SHP77 treated with DMSO at 0.1 percent for 48 hours (cell line): ENCODE measurements around the gene IGSF9.
"Not testable (repeated sequence)": the region's sequence is repeated elsewhere in the genome, so short reads cannot be mapped to it uniquely, and the experiment has no call there.

Experiments
- DNase-seq: peaks from one replicate; lab custom pipeline; 2025; lab: John Stamatoyannopoulos, UW

The IGSF9 gene

GRCh38 chr1:159919236-159919865, 26.1 kb downstream of the IGSF9 start:
- DNase-seq = no peak

GRCh38 chr1:159918352-159919200, 26.8 kb downstream of the IGSF9 start:
- DNase-seq = no peak

DNA sequence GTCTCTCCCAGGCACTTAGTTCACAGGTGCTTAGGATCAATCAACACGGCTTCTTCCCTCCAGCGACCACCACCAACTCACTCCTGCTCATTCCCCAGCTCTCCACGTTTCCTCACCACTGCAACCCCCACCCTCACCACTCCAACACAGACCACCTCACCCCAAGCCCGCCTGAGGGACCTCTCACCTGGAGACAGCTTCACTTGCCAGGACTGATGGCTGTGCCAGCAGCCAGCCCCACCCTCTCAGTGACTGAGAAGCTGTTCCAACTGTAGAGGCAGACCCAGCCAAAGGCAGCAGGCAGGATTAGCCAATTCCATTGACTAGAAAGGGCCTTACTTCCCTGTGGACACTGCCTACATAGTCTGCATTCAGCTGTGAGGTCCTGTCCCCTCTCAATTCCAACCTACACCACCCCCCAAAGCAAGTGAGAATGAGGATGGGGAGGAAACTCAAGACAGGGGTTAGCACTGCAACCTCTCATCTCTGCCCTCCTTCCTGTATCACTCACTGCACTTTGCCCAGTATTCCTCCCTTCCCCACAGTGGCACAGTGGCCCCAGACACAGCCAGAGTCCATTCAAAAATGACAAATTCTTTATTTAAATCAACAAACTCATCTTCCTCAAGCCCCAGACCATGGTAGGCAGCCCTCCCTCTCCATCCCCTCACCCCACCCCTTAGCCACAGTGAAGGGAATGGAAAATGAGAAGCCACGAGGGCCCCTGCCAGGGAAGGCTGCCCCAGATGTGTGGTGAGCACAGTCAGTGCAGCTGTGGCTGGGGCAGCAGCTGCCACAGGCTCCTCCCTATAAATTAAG, 27.7 kb downstream of the IGSF9 start:
- DNase-seq = no peak

DNA sequence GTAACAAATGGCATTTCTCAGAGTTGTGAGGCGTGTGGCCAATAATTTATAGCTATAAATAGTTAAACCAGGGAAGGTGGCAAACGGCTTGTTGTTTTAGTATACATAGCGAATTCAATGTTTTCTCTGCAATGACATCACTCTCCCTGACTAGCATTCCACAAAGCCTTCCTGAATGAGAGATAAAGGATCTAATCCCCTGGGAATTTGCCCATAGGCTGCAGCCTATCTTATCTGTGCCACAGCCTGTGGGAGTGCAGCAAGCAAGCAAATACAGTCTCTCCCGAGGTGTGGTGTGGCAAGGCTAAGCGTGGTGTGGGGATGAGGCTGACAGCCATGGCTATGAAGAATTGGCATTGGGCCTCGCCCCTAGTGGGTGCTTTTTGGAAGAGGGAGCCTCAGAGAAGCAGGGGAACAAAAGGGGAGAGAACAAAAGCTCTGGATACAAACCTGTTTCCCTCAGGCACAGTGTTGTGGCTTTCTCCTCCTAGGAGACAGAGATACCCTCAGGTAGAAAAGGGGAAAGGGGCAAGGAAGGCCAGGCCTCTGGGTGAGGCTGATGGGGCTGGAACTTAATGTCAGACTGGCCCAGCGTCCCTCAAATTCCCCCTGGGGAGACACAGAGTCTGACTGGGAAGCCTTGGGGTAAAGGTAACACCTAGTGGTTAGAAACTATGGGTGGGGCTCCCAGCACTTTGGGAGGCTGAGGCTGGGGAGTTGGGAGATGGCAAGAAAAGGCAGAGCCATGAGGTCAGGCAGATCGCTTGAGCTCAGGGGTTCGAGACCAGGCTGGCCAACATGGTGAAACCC, 29.0 kb downstream of the IGSF9 start:
- no peak for DNase-seq

DNA sequence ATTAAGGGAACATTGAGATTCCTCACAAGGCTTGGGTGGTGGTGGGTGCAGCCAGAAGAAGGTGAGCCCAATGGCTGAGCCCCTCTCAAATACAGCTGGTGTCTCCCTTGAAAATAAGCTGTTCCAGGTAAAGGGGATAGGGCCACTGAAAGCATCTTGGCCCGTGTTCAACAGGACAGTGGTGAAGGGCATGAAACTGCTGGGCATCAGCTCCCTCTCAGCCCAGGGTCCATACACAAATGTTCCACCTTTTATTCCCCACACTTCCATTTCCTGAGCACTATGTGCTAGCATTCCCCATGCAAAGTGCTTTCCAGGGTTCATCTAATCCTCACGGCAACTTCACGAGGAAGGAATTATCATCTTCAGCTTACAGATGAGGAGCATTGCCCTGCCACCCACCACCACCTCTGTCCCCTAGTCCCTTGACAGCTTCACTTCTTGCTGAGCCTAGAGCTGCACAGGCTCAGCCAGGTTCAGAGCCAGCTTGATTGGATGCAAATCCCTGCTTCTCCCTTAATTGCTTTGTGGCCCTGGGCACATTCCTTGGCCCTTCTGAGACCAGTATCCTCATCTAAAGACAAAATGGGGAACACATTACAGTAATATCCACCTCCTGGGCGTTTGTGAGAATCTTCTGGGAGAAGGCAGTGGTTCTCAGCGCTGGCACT, 29.7 kb downstream of the IGSF9 start:
- no peak for DNase-seq

DNA sequence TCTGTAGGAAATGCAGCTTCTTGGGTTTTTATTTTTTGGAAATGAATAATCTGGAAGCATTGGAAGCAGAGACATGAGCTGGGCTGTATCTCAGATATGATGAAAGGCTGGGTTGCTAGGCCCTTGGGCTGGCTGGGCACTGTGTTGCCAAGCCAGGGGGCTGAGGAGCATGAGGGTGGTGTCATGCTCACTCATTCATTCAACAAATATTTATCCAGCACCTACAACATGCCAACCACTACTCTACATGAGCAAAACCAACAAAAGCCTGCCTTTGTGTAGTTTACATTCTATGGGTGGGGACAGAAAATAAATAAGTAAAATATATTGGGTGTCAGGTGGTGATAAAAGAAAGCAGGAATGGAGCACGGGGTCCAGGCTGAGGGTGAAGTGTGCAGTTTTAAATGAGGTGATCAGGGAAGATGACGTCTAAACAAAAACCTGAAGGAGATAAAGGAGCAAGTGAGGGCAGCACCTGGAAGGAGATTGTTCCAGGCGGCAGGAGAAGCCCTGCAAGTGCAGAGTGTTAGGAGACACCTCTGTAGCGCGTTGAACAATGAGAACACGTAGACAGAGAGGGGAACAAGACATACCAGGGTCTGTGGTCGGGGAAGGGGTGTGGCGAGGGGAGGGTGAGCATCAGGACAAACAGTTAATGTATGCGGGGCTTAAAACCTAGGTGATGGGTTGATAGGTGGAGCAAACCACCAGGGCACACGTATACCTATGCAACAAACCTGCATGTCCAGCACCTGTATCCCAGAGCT, 31.0 kb downstream of the IGSF9 start:
- DNase-seq = no peak

GRCh38 chr1:159913451-159914192, 31.8 kb downstream of the IGSF9 start:
- DNase-seq = no peak

- no peak for DNase-seq
Measured at GRCh38 chr1:159911326-159912070, 33.9 kb downstream of the IGSF9 start.

DNA sequence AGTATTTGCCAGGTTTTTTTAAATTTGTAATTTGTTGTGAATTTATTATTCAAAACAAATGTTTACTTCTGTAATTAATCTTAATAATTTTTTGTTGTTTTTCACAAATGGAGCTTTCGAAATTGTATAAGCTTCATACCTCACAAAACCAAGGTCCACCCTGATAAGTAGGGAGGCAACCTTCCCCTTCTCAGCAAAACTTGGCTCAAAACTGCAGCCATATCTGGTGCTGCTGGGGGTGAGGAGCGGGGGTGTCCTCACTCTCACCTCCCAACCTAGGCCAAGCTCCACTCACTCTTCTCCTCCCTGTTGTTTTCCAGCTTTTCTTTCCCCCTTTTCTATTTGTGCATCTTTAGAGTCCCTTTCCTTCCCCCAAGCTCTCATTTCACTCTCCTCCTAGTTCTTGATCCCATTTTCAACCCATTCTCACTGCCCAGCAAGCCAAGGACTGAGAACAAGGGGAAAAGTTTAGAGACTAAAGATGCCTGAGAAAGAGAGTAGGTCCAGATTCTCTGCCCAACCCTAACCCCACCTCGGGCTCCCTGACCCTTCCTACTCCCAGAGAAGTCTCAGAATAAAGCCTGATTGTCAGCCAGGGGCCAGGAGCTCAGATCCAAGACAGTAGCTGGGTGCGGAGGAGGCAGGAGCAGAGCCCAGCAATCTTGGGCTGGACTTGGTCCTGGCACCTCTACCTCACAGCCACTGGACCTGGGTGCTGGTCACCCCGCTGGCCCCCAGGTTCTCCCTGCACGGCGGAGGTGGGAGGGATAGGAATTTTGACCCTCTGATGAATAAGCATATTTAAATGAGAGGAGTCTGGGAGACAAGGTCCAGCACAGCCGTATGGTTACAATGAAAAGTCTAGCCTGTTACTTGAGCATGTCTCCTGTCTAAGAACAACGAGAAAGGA, 37.1 kb downstream of the IGSF9 start:
- no peak for DNase-seq

- DNase-seq = no peak
Measured at GRCh38 chr1:159906960-159907359, 38.5 kb downstream of the IGSF9 start.

- DNase-seq = not testable (repeated sequence)
Measured at GRCh38 chr1:159904036-159904435, 41.4 kb downstream of the IGSF9 start.

GRCh38 chr1:159902541-159902940, 42.9 kb downstream of the IGSF9 start:
- no peak for DNase-seq

GRCh38 chr1:159900755-159901360, 44.6 kb downstream of the IGSF9 start:
- DNase-seq = no peak

DNA sequence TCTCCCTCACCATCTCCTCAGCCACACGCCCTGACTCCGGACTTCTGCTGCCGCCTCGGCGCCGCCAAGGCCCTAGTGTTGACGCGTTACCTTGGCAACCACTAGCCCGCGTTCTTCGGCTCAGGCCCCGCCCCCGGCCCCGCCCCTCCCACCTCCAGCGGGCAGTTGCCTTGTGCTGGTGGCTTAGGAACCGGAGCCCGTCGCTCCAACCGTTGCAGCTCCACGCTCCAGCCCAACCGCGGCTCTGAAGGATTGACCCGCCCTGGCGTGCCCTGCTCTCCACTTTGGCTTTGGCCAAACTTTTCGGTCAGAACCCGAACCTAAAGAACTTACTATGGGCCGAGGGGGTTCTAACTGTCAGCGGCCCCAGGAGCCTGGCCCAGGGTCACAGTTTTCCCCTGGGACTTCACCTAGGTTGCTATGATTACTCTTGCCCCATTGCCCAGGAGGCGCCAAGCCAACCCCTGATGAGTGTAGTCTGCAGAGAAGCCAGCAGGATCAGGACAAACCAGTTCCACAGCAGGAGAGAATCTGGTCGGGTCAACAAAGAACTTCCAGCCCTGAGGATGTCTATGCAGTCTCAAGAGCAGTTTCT, 45.2 kb downstream of the IGSF9 start, which contains the start of gene CFAP45:
Gene CFAP45, minus strand, starts transcription at position 80 of the 595 bp plus-strand sequence. Its CDS starts 67 bp downstream, at position 13.
- DNase-seq = no peak

- DNase-seq = not testable (repeated sequence)
Measured at GRCh38 chr1:159899634-159900033, 45.8 kb downstream of the IGSF9 start.

GRCh38 chr1:159898527-159898926, 46.9 kb downstream of the IGSF9 start:
- DNase-seq = no peak

GRCh38 chr1:159897962-159898361, 47.5 kb downstream of the IGSF9 start:
- DNase-seq = no peak
